Lung (tissue), 12 donors: ENCODE data around the gene CCNY. TPM values are rescaled to one million over a fixed set of nuclear protein-coding genes. Genes with fewer than 3 reads are reported as not detected.

Experiments used
- ATAC-seq: fragments of 200-7000 bp; cut with Tn5 transposase; one replicate; pipeline ENCODE4 v1.9.1; 2020; ENCODE audit warnings: moderate number of reproducible peaks; ENCODE audit not compliant: insufficient read depth, low FRiP score
- DNase-seq, 3 donors: peaks; one replicate each; pipeline ENCODE4 v3.0.0-alpha.2; 2013 to 2017
- H3K27ac ChIP-seq, 2 donors: one replicate each; pipeline ENCODE4 v1.5.1; 2013; ENCODE audit warnings: mild to moderate bottlenecking in 2 of 2, moderate library complexity in 2 of 2, control low read depth in 1 of 2, inconsistent platforms in 1 of 2, low read depth in 1 of 2, low read length in 1 of 2
- H3K27me3 ChIP-seq, 3 donors: one replicate each; pipeline ENCODE4 v1.5.1; 2013; ENCODE audit warnings: low read length in 2 of 3; ENCODE audit not compliant: control insufficient read depth in 3 of 3, insufficient read depth in 3 of 3
- H3K36me3 ChIP-seq, 4 donors: one replicate each; pipeline ENCODE4 v1.5.1; 2013; ENCODE audit warnings: low read length in 4 of 4, mild to moderate bottlenecking in 1 of 4, moderate library complexity in 1 of 4; ENCODE audit not compliant: control insufficient read depth in 4 of 4, insufficient read depth in 4 of 4
- H3K4me1 ChIP-seq, 5 donors: one replicate each; pipeline ENCODE4 v1.5.1; 2013; ENCODE audit warnings: low read length in 5 of 5, mild to moderate bottlenecking in 2 of 5, moderate library complexity in 1 of 5; ENCODE audit not compliant: control insufficient read depth in 5 of 5, insufficient read depth in 5 of 5
- H3K4me3 ChIP-seq: one replicate; pipeline ENCODE4 v1.5.1; 2013; ENCODE audit warnings: mild to moderate bottlenecking, control low read depth, moderate library complexity
- H3K9ac ChIP-seq, 2 donors: one replicate each; pipeline ENCODE4 v1.5.1; 2013; ENCODE audit warnings: low read length in 2 of 2, control low read depth in 1 of 2; ENCODE audit not compliant: insufficient read depth in 1 of 2
- H3K9me3 ChIP-seq, 4 donors: one replicate each; pipeline ENCODE4 v1.5.1; 2013; ENCODE audit warnings: low read length in 3 of 4, mild to moderate bottlenecking in 1 of 4, moderate library complexity in 1 of 4; ENCODE audit not compliant: control insufficient read depth in 4 of 4, insufficient read depth in 3 of 4
- WGBS, 2 donors: extraction: QIAGEN DNeasy Blood & Tissue Kit; methylation state at CpG; one replicate each; pipeline ENCODE4 v1.1.7; 2013; 5-methylcytosine and 5-hydroxymethylcytosine counted together
- polyA plus RNA-seq, 2 donors: library from polyadenylated mRNA; stranded (reverse); fragments of 200-250 nt; gene quantifications; one replicate each; pipeline ENCODE4 v1.2.1, GENCODE V29; 2013
- total RNA-seq, 2 donors: library from RNA; depleted of rRNA in 1 of 2; stranded (reverse); fragments of >200 nt in 1 of 2; gene quantifications; one replicate each; pipeline ENCODE4 v1.2.1, GENCODE V29; 2014 to 2021
- TF ChIP-seq, protein P1 (sequence below): IDR thresholded peaks from 2 replicates; pipeline ENCODE4 v1.5.1; 2012; ENCODE audit warnings: mild to moderate bottlenecking; ENCODE audit errors: control extremely low read depth, extremely low read depth
- donor health status: control.
- donor health status: control.
- donor health status: Bipolar disorder and iron deficiency.
- donor health status: healthy.
- donor health status: DM: yes; HTN: yes; CAD: no.

Gene CCNY
- total and polyA plus RNA-seq, 4 donors, result 26.6 to 63.0 (median 38.8) TPM

DNA sequence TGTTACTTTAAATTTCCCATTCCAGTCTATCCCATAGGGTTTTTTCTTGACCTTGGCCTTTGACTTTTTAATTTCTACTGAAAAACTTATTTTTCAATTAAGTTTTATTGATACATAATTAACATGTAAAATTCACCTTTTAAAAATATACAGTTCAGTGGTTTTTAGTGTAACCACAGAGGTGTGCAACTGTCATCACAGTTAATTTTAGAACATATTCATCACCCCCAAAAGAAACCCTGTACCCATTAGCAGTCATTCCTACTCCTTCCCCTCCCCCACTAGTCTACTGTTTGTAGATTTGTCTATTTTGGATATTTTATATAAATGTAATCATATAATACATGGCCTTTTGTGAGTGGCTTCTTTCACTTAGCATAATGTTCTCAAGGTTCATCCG, 172.3 kb downstream of the CCNY start:
- TF ChIP-seq, protein P1, sequence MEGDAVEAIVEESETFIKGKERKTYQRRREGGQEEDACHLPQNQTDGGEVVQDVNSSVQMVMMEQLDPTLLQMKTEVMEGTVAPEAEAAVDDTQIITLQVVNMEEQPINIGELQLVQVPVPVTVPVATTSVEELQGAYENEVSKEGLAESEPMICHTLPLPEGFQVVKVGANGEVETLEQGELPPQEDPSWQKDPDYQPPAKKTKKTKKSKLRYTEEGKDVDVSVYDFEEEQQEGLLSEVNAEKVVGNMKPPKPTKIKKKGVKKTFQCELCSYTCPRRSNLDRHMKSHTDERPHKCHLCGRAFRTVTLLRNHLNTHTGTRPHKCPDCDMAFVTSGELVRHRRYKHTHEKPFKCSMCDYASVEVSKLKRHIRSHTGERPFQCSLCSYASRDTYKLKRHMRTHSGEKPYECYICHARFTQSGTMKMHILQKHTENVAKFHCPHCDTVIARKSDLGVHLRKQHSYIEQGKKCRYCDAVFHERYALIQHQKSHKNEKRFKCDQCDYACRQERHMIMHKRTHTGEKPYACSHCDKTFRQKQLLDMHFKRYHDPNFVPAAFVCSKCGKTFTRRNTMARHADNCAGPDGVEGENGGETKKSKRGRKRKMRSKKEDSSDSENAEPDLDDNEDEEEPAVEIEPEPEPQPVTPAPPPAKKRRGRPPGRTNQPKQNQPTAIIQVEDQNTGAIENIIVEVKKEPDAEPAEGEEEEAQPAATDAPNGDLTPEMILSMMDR, result no peak
- 95 to 96% methylated on average over 1 of the region's 1 CpG for WGBS, 2 donors
- no peak overlapping the region for H3K4me3 ChIP-seq
- ATAC-seq, result no peak
- no peaks in the 10 kb centered on the region for H3K9me3 ChIP-seq
- peaks cover 0 to 7% (median 4%) of the 10 kb centered on the region in 4 donors for H3K36me3 ChIP-seq
- peaks cover 0 to 8% (median 6%) of the 10 kb centered on the region in 5 donors for H3K4me1 ChIP-seq
- DNase-seq, result no peak
- no peak overlapping the region for H3K9ac ChIP-seq
- no peaks in the 10 kb centered on the region for H3K27me3 ChIP-seq
- no peak overlapping the region for H3K27ac ChIP-seq

DNA sequence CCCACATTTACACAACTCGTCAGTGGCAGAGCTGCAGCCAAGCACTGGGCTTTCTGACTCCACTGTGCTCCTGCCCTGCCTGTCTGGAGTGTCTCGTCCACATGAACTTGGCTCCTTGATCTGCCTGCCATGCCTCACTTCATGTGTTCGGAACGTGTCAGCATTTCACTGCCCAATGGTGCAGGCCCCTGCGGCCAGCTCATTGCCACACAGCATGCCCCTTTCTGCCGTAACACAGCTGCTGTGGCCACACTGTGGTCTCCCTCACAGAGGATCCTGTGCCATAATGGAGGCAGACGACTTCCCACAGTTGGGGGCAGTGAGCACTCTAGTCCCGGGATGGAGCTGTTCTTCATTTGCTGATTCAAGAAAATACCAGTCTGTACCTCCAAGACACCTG, 174.6 kb downstream of the CCNY start:
- TF ChIP-seq, protein P1, result no peak
- WGBS, 2 donors, result 93 to 95% methylated on average over 8 of the region's 8 CpGs
- Histone ChIP-seq H3K27ac (no peak overlapping the region), H3K9ac (no peak overlapping the region), H3K36me3 (peaks cover 0 to 7% (median 4%) of the 10 kb centered on the region in 4 donors), H3K4me3 (no peak overlapping the region), H3K27me3 (no peaks in the 10 kb centered on the region), H3K9me3 (no peaks in the 10 kb centered on the region), H3K4me1 (peaks cover 0 to 7% (median 0%) of the 10 kb centered on the region in 5 donors)
- no peak for ATAC-seq
- no peak for DNase-seq

DNA sequence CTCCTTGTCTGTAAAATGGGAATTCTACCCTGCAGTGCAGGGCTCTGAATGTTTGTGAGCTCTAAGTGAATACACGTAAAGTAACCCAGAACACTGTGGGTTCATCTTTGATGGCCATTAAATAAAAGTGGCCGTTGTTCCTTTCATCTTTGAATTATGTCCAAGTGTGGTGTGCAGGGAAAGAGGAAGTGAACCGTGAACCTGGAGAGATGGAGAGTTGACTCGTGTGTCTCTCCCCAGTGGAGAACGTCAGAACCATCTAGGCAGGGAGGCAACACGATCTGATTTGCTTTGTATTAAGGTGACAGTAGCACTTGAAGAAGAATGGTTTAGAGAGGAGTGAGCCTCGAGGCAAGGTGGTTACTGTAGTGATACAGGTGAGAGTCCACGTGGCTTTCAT, 175.3 kb downstream of the CCNY start:
- 66 to 82% methylated on average over 8 of the region's 8 CpGs for WGBS, 2 donors
- Histone ChIP-seq H3K9me3 (no peaks in the 10 kb centered on the region), H3K36me3 (peaks cover 0 to 7% (median 4%) of the 10 kb centered on the region in 4 donors), H3K4me3 (no peak overlapping the region), H3K27me3 (no peaks in the 10 kb centered on the region), H3K27ac (no peak overlapping the region), H3K9ac (no peak overlapping the region), H3K4me1 (peaks cover 0 to 10% (median 0%) of the 10 kb centered on the region in 5 donors)
- TF ChIP-seq, protein P1, result no peak
- no peak for ATAC-seq
- no peak for DNase-seq

DNA sequence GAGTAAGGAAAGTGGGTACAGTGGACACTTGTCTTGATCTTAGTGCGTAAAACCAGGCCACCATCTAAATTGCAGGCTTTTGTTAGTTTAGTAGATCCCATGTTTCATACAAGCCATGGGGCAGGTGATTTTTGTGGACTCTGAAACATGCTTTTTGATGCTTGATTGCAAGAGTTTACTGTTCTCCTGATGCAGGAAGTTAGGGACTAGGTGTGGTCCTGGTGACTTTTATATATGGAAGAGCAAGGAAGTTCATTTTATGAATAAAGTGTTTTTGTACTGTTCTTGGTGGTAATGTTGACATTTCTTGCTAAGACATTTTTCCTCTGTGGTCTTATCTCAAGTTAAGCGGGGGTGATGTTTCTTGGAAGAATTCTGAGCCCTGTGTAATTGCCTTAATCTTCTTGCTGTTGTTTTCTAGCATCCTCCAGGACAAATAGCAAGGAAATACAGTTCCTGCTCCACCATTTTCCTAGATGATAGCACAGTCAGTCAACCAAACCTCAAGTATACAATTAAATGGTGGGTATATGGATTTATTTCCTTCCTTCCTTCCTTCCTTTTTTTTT, 179.9 kb downstream of the CCNY start:
- Histone ChIP-seq H3K27ac (no peak overlapping the region), H3K4me1 (peaks cover 0 to 23% (median 3%) of the 10 kb centered on the region in 5 donors), H3K9ac (no peak overlapping the region), H3K36me3 (peaks cover 0 to 2% (median 0%) of the 10 kb centered on the region in 4 donors), H3K27me3 (no peaks in the 10 kb centered on the region), H3K9me3 (no peaks in the 10 kb centered on the region), H3K4me3 (no peak overlapping the region)
- WGBS, 2 donors, result 85 to 91% methylated on average over 2 of the region's 2 CpGs
- TF ChIP-seq, protein P1, result no peak
- no peak for ATAC-seq
- no peak for DNase-seq
